Choroid plexus epithelial cell (primary cell): ENCODE results near the gene TNNC1.

ENCODE experiments used
- DNase-seq: peaks from one replicate; pipeline ENCODE4 v3.0.0-alpha.2; 2010; ENCODE audit warnings: low read depth
- H3K4me3 ChIP-seq: 2 replicates; pipeline ENCODE4 v1.5.1; 2011; ENCODE audit warnings: low read depth, mild to moderate bottlenecking, control low read depth, low read length, moderate library complexity
- TF ChIP-seq, protein P1 (sequence below): conservative IDR thresholded peaks from 2 replicates; pipeline ENCODE4 v1.5.1; 2011; ENCODE audit warnings: low read depth, mild to moderate bottlenecking, control low read depth, inconsistent platforms, low read length, moderate library complexity

TNNC1 gene

DNA sequence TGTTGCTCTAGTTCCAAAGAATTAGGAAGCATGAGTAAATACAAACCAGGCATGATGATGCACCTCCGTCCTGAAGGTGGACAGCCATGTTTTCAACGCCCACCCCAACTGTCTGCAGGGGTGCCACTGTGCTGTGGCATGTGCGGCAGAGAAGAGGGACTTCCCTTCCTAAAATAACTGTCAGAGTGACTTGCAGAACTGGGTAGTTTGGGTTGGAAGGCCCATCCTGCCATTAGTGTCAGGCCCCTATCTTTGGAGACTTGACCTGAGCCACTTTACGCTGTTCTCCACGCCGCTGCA is 23.9 kb upstream of the TNNC1 start:
- TF ChIP-seq, protein P1, sequence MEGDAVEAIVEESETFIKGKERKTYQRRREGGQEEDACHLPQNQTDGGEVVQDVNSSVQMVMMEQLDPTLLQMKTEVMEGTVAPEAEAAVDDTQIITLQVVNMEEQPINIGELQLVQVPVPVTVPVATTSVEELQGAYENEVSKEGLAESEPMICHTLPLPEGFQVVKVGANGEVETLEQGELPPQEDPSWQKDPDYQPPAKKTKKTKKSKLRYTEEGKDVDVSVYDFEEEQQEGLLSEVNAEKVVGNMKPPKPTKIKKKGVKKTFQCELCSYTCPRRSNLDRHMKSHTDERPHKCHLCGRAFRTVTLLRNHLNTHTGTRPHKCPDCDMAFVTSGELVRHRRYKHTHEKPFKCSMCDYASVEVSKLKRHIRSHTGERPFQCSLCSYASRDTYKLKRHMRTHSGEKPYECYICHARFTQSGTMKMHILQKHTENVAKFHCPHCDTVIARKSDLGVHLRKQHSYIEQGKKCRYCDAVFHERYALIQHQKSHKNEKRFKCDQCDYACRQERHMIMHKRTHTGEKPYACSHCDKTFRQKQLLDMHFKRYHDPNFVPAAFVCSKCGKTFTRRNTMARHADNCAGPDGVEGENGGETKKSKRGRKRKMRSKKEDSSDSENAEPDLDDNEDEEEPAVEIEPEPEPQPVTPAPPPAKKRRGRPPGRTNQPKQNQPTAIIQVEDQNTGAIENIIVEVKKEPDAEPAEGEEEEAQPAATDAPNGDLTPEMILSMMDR: no peak
- no peak for DNase-seq
- H3K4me3 ChIP-seq: no peak overlapping the region

- H3K4me3 ChIP-seq: no peak overlapping the region
- TF ChIP-seq, protein P1: no peak
- no peak for DNase-seq
Observed at GRCh38 chr3:52477076-52477795, 23.4 kb upstream of the TNNC1 start.

GRCh38 chr3:52473026-52473425 is 19.2 kb upstream of the TNNC1 start:
- TF ChIP-seq, protein P1: no peak
- no peak for DNase-seq
- H3K4me3 ChIP-seq: no peak overlapping the region

GRCh38 chr3:52472239-52473000 is 18.6 kb upstream of the TNNC1 start:
- TF ChIP-seq, protein P1: no peak
- no peak for DNase-seq
- H3K4me3 ChIP-seq: no peak overlapping the region

- TF ChIP-seq, protein P1: peak; percentile 80
- peak; percentile 67 for DNase-seq
- no peak overlapping the region for H3K4me3 ChIP-seq
Observed at GRCh38 chr3:52471371-52472238, 17.8 kb upstream of the TNNC1 start.

GRCh38 chr3:52470920-52471319 is 17.1 kb upstream of the TNNC1 start:
- no peak overlapping the region for H3K4me3 ChIP-seq
- TF ChIP-seq, protein P1: no peak
- no peak for DNase-seq
